Lower lobe of right lung (tissue), 2 donors: Measurements from ENCODE around the gene LRRC4C. TPM values are rescaled to one million over a fixed set of nuclear protein-coding genes. Genes with fewer than 3 reads are reported as not detected.

ENCODE experiments used
- ATAC-seq, 2 donors: fragments of 200-7000 bp; cut with Tn5 transposase; one replicate each; pipeline ENCODE4 v1.9.1; 2020 to 2022; ENCODE audit warnings: mild to moderate bottlenecking in 2 of 2, moderate library complexity in 2 of 2
- DNase-seq: peaks from one replicate; pipeline ENCODE4 v3.0.0-alpha.2; 2020
- H3K27ac ChIP-seq: fragments of 200-600 bp; one replicate; pipeline ENCODE4 v1.8.0; 2022
- H3K27me3 ChIP-seq: fragments of 200-600 bp; one replicate; pipeline ENCODE4 v1.8.0; 2022; ENCODE audit warnings: low read depth
- H3K36me3 ChIP-seq: fragments of 200-600 bp; one replicate; pipeline ENCODE4 v1.8.0; 2022; ENCODE audit warnings: mild to moderate bottlenecking
- H3K4me1 ChIP-seq: fragments of 200-600 bp; one replicate; pipeline ENCODE4 v1.8.0; 2022
- H3K4me3 ChIP-seq: fragments of 200-600 bp; one replicate; pipeline ENCODE4 v1.8.0; 2022; ENCODE audit warnings: mild to moderate bottlenecking
- H3K9me3 ChIP-seq: fragments of 200-600 bp; one replicate; pipeline ENCODE4 v1.8.0; 2022
- CTCF ChIP-seq: fragments of 200-600 bp; IDR thresholded peaks from one replicate; pipeline ENCODE4 v1.8.0; 2022; ENCODE audit warnings: antibody characterized with exemption, mild to moderate bottlenecking
- intact Hi-C: fragments of 100-400 bp; cut with DNase I; formaldehyde crosslinking; loops from one replicate; pipeline ENCODE4 v1.11.0; 2022
- total RNA-seq: library from RNA; stranded (reverse); fragmentation: NEBNext Ultra II Directional; extraction: Animal tissue kit (Norgen Biotek cat#: 25700); gene quantifications from one replicate; pipeline ENCODE4 v1.2.1, GENCODE V29; 2021
- donor health status: DM: no; HTN: yes; CAD: no; lungs with severe emphysema.

Gene LRRC4C
- total RNA-seq, 1 donor from 2014 or later = 0.86 TPM

GRCh38 chr11:41133023-41133422 is 326.4 kb downstream of the LRRC4C start:
- Histone ChIP-seq H3K9me3 (no peaks in the 10 kb centered on the region), H3K36me3 (no peaks in the 10 kb centered on the region), H3K4me1 (no peaks in the 10 kb centered on the region), H3K4me3 (no peak overlapping the region), H3K27me3 (no peaks in the 10 kb centered on the region), H3K27ac (no peak overlapping the region)
- no peak for TF ChIP-seq CTCF
- intact Hi-C loops = no loop called here
- DNase-seq (no peak), ATAC-seq (no peak)

DNA sequence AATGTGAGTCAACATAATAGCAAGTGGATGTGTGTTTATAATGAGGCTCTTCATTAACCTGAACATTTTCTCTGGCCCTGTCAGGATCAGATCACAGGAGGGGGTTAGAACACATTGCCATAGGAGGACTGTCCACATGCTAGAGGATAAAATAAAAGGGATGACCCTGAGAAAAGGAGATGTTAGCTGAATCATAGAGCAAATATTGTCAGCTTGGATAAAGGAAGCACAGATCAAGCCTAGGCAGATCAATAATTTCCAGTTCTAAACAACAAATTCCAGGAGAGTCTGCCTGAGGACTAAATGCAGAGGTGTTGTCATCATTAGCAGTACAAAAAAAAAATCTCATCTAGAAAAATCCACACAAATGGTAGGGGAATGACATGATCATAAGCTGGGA is 337.9 kb downstream of the LRRC4C start:
- no peak overlapping the region for H3K4me3 ChIP-seq
- no peak overlapping the region for H3K27ac ChIP-seq
- H3K27me3 ChIP-seq = no peaks in the 10 kb centered on the region
- H3K9me3 ChIP-seq = no peaks in the 10 kb centered on the region
- ATAC-seq = no peak
- intact Hi-C loops = no loop called here
- no peak for DNase-seq
- no peaks in the 10 kb centered on the region for H3K4me1 ChIP-seq
- H3K36me3 ChIP-seq = no peaks in the 10 kb centered on the region
- TF ChIP-seq CTCF = no peak

DNA sequence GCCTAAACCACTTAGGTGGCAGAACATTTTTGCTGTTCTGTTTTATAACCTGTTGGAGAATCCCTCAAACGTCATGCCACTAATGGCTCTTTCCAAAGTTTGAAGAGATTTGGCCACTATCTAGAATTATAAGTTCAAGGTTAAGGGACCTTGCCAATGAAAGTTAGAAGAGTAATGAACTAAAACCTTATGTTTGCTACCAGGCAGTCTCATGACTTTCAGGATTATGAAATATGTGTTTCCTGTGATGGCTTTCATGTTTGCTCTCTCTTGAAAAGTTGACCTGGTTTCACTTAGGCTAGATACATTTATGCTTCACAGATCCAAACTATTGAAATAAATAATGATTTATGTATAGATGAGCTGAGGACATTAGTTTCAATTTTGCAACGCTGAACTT is 340.0 kb downstream of the LRRC4C start:
- Histone ChIP-seq H3K36me3 (no peaks in the 10 kb centered on the region), H3K4me3 (no peak overlapping the region), H3K4me1 (no peaks in the 10 kb centered on the region), H3K9me3 (no peaks in the 10 kb centered on the region), H3K27me3 (no peaks in the 10 kb centered on the region), H3K27ac (no peak overlapping the region)
- ATAC-seq = no peak
- intact Hi-C loops = no loop called here
- no peak for DNase-seq
- no peak for TF ChIP-seq CTCF

DNA sequence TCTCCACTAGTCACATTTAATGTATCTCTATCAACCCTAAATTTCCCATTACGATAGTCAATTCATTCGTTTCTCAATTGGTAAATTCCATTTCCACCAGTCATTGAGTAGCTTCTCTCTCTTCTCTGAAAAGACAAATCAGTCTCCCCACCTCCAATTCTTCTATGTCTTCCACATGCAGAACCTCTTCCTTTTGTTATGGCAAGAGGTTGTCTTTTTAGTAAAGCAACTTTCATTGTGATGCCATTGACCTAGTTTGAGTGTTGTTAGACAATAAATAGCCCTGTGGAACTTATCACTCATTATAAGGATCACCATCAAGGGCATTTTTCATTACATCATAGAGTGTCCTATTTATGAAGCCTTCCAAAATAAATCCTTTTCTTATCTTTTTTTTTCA is 340.9 kb downstream of the LRRC4C start:
- no peaks in the 10 kb centered on the region for H3K27me3 ChIP-seq
- intact Hi-C loops = no loop called here
- DNase-seq = no peak
- H3K27ac ChIP-seq = no peak overlapping the region
- H3K4me3 ChIP-seq = no peak overlapping the region
- no peaks in the 10 kb centered on the region for H3K36me3 ChIP-seq
- no peaks in the 10 kb centered on the region for H3K9me3 ChIP-seq
- no peak for TF ChIP-seq CTCF
- H3K4me1 ChIP-seq = no peaks in the 10 kb centered on the region
- ATAC-seq = no peak

DNA sequence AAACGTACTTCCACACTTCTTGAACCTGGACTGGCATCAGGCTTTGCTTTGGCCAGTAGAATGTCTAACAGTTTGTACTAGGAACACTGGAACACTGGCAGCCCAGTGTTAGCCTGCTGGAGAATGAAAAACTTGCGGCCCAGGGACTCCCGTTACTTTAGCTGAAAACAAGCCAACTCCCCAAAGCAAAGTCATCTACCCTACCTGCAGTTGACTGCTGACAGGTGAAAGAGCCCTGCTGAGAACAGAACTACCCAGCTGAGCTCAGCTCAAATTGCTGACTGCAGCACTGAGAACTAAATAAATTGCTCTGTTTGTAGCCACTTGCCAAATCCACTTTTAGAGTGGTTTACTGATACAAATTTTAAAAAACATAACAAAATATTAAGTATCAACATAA is 342.5 kb downstream of the LRRC4C start:
- Histone ChIP-seq H3K4me3 (no peak overlapping the region), H3K36me3 (no peaks in the 10 kb centered on the region)

More for the DNA sequence above, 342.5 kb downstream of the LRRC4C start:
- ATAC-seq (no peak), DNase-seq (no peak)
- Histone ChIP-seq H3K27ac (no peak overlapping the region), H3K9me3 (no peaks in the 10 kb centered on the region), H3K4me1 (no peaks in the 10 kb centered on the region), H3K27me3 (no peaks in the 10 kb centered on the region)
- TF ChIP-seq CTCF = no peak
- intact Hi-C loops = no loop called here
